ENCODE data around the gene SUMO1. TPM values are rescaled to one million over a fixed set of nuclear protein-coding genes. Genes with fewer than 3 reads are reported as not detected.

Gene SUMO1
- total and polyA plus RNA-seq, 2 experiments from 2014 or later = 217 to 507 TPM

GRCh38 chr2:202193305-202193704 lies 45.1 kb downstream of the SUMO1 start (continued):
- TF ChIP-seq REST (IDR thresholded peaks at IDR 0.05; ENCODE audit: unreplicated experiment) (no peak), JUNB (IDR thresholded peaks at IDR 0.05; ENCODE audit: unreplicated experiment) (no peak), ZNF462 (CRISPR knock-in tag; IDR thresholded peaks at IDR 0.05) (no peak)

- H3K36me3 Mint-ChIP-seq (ENCODE audit: low read depth) = no peaks in the 10 kb centered on the region
- Histone ChIP-seq H3K27me3 (ENCODE audit: insufficient read depth) (no peaks in the 10 kb centered on the region), H3K4me1 (ENCODE audit: insufficient read depth) (no peaks in the 10 kb centered on the region), H3K9me2 (ENCODE audit: insufficient read depth) (no peaks in the 10 kb centered on the region), H3F3A (replicated peaks; ENCODE audit: low read depth) (no peaks in the 10 kb centered on the region), H3K36me3 (ENCODE audit: insufficient read depth) (no peaks in the 10 kb centered on the region), H3K79me2 (replicated peaks; ENCODE audit: insufficient read depth) (no peaks in the 10 kb centered on the region), H4K20me1 (replicated peaks; ENCODE audit: insufficient read depth) (no peaks in the 10 kb centered on the region), H3K27ac (ENCODE audit: low read depth) (no peak overlapping the region), H3K4me2 (no peak overlapping the region), H2AFZ (no peak overlapping the region), H3K4me3 (no peak overlapping the region)
- no peak overlapping the region for H3K27ac Mint-ChIP-seq
- DNase-seq (ENCODE audit: low spot score) (no peak), ATAC-seq (no peak)
- no peak overlapping the region for H3K4me3 Mint-ChIP-seq
- H3K27me3 Mint-ChIP-seq (ENCODE audit: insufficient read depth, low read depth, poor library complexity) = peaks cover 2% of the 10 kb centered on the region
- TF ChIP-seq STAT1 (IDR thresholded peaks at IDR 0.05; ENCODE audit: unreplicated experiment) (no peak), REST (IDR thresholded peaks at IDR 0.05; ENCODE audit: unreplicated experiment) (no peak), EZH2phosphoT487 (IDR thresholded peaks at IDR 0.05; ENCODE audit: unreplicated experiment) (no peak)
- no peaks in the 10 kb centered on the region for H3K4me1 Mint-ChIP-seq
- no peaks in the 10 kb centered on the region for H3K9me3 Mint-ChIP-seq
Observed at GRCh38 chr2:202187570-202187969, 50.8 kb downstream of the SUMO1 start.
